HEK293 (cell line): ENCODE results near the gene CIROP.
A peak's percentile ranks its signal among the peaks of the same experiment; 100 is the strongest.

Source experiments
- ZNF530 ChIP-seq: fragments of 450-650 bp; formaldehyde crosslinking; IDR thresholded peaks from 2 replicates; pipeline ENCODE4 v1.5.1; 2016; ENCODE audit warnings: low read depth, missing biosample characterization, missing genetic modification characterization
- ZNF76 ChIP-seq: fragments of 450-650 bp; formaldehyde crosslinking; IDR thresholded peaks from 2 replicates; pipeline ENCODE4; 2016; ENCODE audit warnings: low read depth, missing biosample characterization, missing genetic modification characterization, borderline replicate concordance
- ZNF777 ChIP-seq: fragments of 450-650 bp; formaldehyde crosslinking; IDR thresholded peaks from 2 replicates; pipeline ENCODE4 v1.5.1; 2017; ENCODE audit warnings: missing biosample characterization, missing genetic modification characterization, borderline replicate concordance
- ZNF791 ChIP-seq: fragments of 450-650 bp; formaldehyde crosslinking; IDR thresholded peaks from 2 replicates; pipeline ENCODE4 v1.5.1; 2016; ENCODE audit warnings: missing biosample characterization, missing genetic modification characterization
- TF ChIP-seq, protein P1 (sequence below): fragments of 450-650 bp; formaldehyde crosslinking; IDR thresholded peaks from 2 replicates; pipeline ENCODE4 v1.5.1; 2016; ENCODE audit warnings: missing biosample characterization, missing genetic modification characterization
- TF ChIP-seq, protein P2 (sequence below): fragments of 450-650 bp; formaldehyde crosslinking; conservative IDR thresholded peaks from 2 replicates; pipeline ENCODE4 v1.5.1; 2016; ENCODE audit warnings: low read depth, missing biosample characterization, missing genetic modification characterization
- TF ChIP-seq, protein P3 (sequence below): fragments of 450-650 bp; formaldehyde crosslinking; IDR thresholded peaks from 2 replicates; pipeline ENCODE4 v1.5.1; 2016; ENCODE audit warnings: missing biosample characterization, missing genetic modification characterization
- TF ChIP-seq, protein P4 (sequence below): fragments of 450-650 bp; formaldehyde crosslinking; optimal IDR thresholded peaks from 2 replicates; pipeline ENCODE3; 2016; ENCODE audit warnings: missing biosample characterization, mild to moderate bottlenecking, missing genetic modification characterization
- TF ChIP-seq, protein P5 (sequence below): fragments of 450-650 bp; formaldehyde crosslinking; IDR thresholded peaks from 2 replicates; pipeline ENCODE4 v1.5.1; 2016; ENCODE audit warnings: missing biosample characterization, missing genetic modification characterization

DNA sequence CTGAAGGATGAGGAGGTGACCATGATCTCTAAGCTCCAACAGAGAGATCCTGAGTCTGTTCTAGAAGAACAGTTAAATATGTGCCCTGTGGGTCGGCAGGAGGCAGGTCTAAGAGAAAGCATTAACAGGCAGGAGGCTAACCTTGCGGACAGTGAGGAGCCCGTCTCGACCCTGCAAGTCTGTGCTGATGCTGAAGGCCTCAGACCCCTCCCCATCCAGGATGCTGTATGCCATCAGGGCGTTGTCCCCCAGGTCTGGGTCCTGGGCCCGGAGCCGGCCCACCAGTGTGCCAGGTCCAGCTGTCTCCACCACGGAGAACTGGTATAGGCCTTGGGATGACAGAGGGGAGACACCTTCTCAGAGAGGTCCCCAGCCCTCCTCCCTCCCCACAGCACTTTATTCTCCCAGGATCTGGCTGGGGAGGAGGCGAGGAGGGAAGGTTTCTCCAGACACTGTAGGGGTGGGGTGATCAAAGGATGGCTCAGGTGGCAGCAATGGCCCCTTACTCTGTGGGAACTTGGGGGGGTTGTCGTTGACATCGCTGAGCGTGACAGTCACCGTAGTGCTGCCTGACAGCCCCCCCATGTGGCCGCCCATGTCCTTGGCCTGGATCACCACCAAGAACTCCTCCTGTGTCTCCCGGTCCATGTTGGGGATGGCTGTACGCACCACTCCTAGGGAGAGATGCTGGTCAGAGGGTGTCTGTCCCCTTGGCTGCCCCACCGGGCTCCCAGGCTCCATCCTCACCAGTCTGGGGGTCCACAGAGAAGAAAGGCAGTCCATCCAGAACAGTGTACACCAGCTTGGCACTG, 50.6 kb downstream of the CIROP start:
- no peak for TF ChIP-seq ZNF791 (tag by site-specific recombination)
- TF ChIP-seq, protein P1, sequence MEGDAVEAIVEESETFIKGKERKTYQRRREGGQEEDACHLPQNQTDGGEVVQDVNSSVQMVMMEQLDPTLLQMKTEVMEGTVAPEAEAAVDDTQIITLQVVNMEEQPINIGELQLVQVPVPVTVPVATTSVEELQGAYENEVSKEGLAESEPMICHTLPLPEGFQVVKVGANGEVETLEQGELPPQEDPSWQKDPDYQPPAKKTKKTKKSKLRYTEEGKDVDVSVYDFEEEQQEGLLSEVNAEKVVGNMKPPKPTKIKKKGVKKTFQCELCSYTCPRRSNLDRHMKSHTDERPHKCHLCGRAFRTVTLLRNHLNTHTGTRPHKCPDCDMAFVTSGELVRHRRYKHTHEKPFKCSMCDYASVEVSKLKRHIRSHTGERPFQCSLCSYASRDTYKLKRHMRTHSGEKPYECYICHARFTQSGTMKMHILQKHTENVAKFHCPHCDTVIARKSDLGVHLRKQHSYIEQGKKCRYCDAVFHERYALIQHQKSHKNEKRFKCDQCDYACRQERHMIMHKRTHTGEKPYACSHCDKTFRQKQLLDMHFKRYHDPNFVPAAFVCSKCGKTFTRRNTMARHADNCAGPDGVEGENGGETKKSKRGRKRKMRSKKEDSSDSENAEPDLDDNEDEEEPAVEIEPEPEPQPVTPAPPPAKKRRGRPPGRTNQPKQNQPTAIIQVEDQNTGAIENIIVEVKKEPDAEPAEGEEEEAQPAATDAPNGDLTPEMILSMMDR (tag by site-specific recombination) = peak; percentile 70
- TF ChIP-seq, protein P2, sequence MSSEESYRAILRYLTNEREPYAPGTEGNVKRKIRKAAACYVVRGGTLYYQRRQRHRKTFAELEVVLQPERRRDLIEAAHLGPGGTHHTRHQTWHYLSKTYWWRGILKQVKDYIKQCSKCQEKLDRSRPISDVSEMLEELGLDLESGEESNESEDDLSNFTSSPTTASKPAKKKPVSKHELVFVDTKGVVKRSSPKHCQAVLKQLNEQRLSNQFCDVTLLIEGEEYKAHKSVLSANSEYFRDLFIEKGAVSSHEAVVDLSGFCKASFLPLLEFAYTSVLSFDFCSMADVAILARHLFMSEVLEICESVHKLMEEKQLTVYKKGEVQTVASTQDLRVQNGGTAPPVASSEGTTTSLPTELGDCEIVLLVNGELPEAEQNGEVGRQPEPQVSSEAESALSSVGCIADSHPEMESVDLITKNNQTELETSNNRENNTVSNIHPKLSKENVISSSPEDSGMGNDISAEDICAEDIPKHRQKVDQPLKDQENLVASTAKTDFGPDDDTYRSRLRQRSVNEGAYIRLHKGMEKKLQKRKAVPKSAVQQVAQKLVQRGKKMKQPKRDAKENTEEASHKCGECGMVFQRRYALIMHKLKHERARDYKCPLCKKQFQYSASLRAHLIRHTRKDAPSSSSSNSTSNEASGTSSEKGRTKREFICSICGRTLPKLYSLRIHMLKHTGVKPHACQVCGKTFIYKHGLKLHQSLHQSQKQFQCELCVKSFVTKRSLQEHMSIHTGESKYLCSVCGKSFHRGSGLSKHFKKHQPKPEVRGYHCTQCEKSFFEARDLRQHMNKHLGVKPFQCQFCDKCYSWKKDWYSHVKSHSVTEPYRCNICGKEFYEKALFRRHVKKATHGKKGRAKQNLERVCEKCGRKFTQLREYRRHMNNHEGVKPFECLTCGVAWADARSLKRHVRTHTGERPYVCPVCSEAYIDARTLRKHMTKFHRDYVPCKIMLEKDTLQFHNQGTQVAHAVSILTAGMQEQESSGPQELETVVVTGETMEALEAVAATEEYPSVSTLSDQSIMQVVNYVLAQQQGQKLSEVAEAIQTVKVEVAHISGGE = no peak
- TF ChIP-seq ZNF777 = no peak
- TF ChIP-seq, protein P3, sequence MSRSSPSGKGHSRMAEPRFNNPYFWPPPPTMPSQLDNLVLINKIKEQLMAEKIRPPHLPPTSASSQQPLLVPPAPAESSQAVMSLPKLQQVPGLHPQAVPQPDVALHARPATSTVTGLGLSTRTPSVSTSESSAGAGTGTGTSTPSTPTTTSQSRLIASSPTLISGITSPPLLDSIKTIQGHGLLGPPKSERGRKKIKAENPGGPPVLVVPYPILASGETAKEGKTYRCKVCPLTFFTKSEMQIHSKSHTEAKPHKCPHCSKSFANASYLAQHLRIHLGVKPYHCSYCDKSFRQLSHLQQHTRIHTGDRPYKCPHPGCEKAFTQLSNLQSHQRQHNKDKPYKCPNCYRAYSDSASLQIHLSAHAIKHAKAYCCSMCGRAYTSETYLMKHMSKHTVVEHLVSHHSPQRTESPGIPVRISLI (tag by site-specific recombination) = no peak
- no peak for TF ChIP-seq ZNF76
- TF ChIP-seq, protein P4, sequence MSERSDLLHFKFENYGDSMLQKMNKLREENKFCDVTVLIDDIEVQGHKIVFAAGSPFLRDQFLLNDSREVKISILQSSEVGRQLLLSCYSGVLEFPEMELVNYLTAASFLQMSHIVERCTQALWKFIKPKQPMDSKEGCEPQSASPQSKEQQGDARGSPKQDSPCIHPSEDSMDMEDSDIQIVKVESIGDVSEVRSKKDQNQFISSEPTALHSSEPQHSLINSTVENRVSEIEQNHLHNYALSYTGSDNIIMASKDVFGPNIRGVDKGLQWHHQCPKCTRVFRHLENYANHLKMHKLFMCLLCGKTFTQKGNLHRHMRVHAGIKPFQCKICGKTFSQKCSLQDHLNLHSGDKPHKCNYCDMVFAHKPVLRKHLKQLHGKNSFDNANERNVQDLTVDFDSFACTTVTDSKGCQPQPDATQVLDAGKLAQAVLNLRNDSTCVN (tag by site-specific recombination) = no peak
- TF ChIP-seq, protein P5, sequence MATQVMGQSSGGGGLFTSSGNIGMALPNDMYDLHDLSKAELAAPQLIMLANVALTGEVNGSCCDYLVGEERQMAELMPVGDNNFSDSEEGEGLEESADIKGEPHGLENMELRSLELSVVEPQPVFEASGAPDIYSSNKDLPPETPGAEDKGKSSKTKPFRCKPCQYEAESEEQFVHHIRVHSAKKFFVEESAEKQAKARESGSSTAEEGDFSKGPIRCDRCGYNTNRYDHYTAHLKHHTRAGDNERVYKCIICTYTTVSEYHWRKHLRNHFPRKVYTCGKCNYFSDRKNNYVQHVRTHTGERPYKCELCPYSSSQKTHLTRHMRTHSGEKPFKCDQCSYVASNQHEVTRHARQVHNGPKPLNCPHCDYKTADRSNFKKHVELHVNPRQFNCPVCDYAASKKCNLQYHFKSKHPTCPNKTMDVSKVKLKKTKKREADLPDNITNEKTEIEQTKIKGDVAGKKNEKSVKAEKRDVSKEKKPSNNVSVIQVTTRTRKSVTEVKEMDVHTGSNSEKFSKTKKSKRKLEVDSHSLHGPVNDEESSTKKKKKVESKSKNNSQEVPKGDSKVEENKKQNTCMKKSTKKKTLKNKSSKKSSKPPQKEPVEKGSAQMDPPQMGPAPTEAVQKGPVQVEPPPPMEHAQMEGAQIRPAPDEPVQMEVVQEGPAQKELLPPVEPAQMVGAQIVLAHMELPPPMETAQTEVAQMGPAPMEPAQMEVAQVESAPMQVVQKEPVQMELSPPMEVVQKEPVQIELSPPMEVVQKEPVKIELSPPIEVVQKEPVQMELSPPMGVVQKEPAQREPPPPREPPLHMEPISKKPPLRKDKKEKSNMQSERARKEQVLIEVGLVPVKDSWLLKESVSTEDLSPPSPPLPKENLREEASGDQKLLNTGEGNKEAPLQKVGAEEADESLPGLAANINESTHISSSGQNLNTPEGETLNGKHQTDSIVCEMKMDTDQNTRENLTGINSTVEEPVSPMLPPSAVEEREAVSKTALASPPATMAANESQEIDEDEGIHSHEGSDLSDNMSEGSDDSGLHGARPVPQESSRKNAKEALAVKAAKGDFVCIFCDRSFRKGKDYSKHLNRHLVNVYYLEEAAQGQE (tag by site-specific recombination) = no peak
- TF ChIP-seq ZNF530 (tag by site-specific recombination) = no peak
